Body of pancreas (tissue), 4 donors: ENCODE results near the gene MYBPC1. TPM values are rescaled to one million over a fixed set of nuclear protein-coding genes. Genes with fewer than 3 reads are reported as not detected.

Source experiments
- ATAC-seq: fragments of 150-250 bp; one replicate; pipeline ENCODE4 v1.9.1; 2016
- DNase-seq, 4 donors: peaks; one replicate each; pipeline ENCODE4 v3.0.0-alpha.2; 2019
- H3K27ac ChIP-seq, 4 donors: fragments of 200-600 bp; sonication (generic); 1 replicate in 3 of 4; 2 replicates in 1 of 4; pipeline versions ENCODE4 v1.5.1 to v1.6.1; 2016 to 2019; ENCODE audit warnings: mild to moderate bottlenecking in 1 of 4, mixed read lengths in 1 of 4, moderate library complexity in 1 of 4
- H3K27me3 ChIP-seq, 2 donors: fragments of 200-600 bp; sonication (generic); one replicate each; pipeline ENCODE4 v1.6.0; 2016; ENCODE audit warnings: mild to moderate bottlenecking in 1 of 2
- H3K36me3 ChIP-seq, 2 donors: fragments of 200-600 bp; sonication (generic); replicated peaks in 1 of 2; 2 replicates each; pipeline ENCODE4 v1.5.1; 2016; ENCODE audit warnings: low read depth in 2 of 2; ENCODE audit not compliant: insufficient read depth in 1 of 2
- H3K4me1 ChIP-seq: fragments of 200-600 bp; sonication (generic); one replicate; pipeline ENCODE4 v1.6.0; 2016
- H3K4me3 ChIP-seq, 2 donors: fragments of 200-600 bp; sonication (generic); 1 replicate in 1 of 2; 2 replicates in 1 of 2; pipeline ENCODE4 v1.5.1; 2016 to 2019
- H3K9me3 ChIP-seq, 3 donors: fragments of 200-600 bp; sonication (generic); 1 replicate in 2 of 3; 2 replicates in 1 of 3; pipeline ENCODE4 v1.5.1; 2016
- POLR2A ChIP-seq, 3 donors: fragments of 450-650 bp; IDR thresholded peaks; one replicate each; pipeline ENCODE4 v1.6.1; 2016; ENCODE audit warnings: antibody characterized with exemption in 3 of 3, mild to moderate bottlenecking in 2 of 3
- WGBS, 2 donors: methylation state at CpG; one replicate each; pipeline ENCODE4 v1.1.5; 2017; 5-methylcytosine and 5-hydroxymethylcytosine counted together
- intact Hi-C: fragments of 100-400 bp; cut with DNase I; formaldehyde crosslinking; loops from one replicate; pipeline ENCODE4 v1.15.1; 2023
- total RNA-seq, 2 donors: library from RNA; depleted of rRNA; stranded (reverse); fragments of >200 nt; gene quantifications; one replicate each; pipeline ENCODE4 v1.1.0, GENCODE V29; 2016
- TF ChIP-seq, protein P1 (sequence below), 7 experiments: fragments of 450-650 bp in 4 of 7; fragments of 200-600 bp in 3 of 7; sonication (generic) in 3 of 7; IDR thresholded peaks; one replicate each; pipeline ENCODE4 v1.5.1; 2016 to 2019; ENCODE audit warnings: antibody characterized with exemption in 7 of 7

The MYBPC1 gene
- total RNA-seq, 2 donors from 2014 or later: 0.66 to 0.78 TPM

GRCh38 chr12:101667591-101667990 lies 72.8 kb downstream of the MYBPC1 start:
- Histone ChIP-seq H3K27ac (no peak overlapping the region), H3K36me3 (no peaks in the 10 kb centered on the region), H3K9me3 (no peaks in the 10 kb centered on the region), H3K4me1 (no peaks in the 10 kb centered on the region), H3K4me3 (no peak overlapping the region), H3K27me3 (no peaks in the 10 kb centered on the region)
- no peak for DNase-seq
- intact Hi-C loops: no loop called here
- 67 to 68% methylated on average over 5 of the region's 5 CpGs for WGBS, 2 donors
- TF ChIP-seq, protein P1, sequence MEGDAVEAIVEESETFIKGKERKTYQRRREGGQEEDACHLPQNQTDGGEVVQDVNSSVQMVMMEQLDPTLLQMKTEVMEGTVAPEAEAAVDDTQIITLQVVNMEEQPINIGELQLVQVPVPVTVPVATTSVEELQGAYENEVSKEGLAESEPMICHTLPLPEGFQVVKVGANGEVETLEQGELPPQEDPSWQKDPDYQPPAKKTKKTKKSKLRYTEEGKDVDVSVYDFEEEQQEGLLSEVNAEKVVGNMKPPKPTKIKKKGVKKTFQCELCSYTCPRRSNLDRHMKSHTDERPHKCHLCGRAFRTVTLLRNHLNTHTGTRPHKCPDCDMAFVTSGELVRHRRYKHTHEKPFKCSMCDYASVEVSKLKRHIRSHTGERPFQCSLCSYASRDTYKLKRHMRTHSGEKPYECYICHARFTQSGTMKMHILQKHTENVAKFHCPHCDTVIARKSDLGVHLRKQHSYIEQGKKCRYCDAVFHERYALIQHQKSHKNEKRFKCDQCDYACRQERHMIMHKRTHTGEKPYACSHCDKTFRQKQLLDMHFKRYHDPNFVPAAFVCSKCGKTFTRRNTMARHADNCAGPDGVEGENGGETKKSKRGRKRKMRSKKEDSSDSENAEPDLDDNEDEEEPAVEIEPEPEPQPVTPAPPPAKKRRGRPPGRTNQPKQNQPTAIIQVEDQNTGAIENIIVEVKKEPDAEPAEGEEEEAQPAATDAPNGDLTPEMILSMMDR (IDR thresholded peaks at IDR 0.05): no peak
- TF ChIP-seq POLR2A (IDR thresholded peaks at IDR 0.05): no peak
- ATAC-seq: no peak

GRCh38 chr12:101670007-101670671 lies 75.4 kb downstream of the MYBPC1 start:
- no peaks in the 10 kb centered on the region for H3K36me3 ChIP-seq
- no peaks in the 10 kb centered on the region for H3K9me3 ChIP-seq
- H3K27me3 ChIP-seq: no peaks in the 10 kb centered on the region
- TF ChIP-seq, protein P1 (IDR thresholded peaks at IDR 0.05): peak; percentile 21 to 91 (median 66)
- no peak for TF ChIP-seq POLR2A (IDR thresholded peaks at IDR 0.05)
- intact Hi-C loops: no loop called here
- H3K27ac ChIP-seq: no peak overlapping the region
- ATAC-seq (peak; percentile 86), DNase-seq (peak; percentile 47 to 71 (median 60))
- WGBS, 2 donors: 37 to 47% methylated on average over 6 of the region's 6 CpGs
- no peaks in the 10 kb centered on the region for H3K4me1 ChIP-seq
- H3K4me3 ChIP-seq: no peak overlapping the region

DNA sequence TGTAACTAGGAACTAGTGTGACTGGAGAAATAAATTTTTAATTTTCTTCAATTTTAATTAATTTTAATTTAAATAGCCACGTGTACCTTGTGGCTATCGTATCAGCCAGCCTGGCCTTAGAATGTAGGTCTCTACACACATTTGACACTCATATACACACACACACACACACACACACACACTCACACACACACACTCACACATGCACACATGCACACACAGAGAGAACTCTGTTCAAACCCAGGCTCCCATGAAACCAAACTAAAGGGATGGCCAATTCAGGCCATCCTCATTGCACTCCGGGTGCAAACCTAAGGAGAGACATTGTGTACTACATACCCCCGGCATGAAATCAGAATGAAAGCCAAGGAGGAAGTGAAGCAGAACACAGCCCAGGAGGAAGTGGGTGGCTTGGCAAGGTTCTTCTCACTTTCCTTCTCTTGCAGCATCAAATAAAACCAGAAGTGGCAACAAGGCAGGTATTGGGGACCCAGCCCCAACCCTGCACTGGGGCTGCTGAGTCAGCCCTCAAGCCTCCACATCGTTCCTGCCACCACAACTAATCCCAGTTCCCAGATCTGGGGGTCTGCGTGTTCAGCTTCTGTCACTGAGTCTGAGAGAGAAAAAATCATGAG lies 76.5 kb downstream of the MYBPC1 start:
- H3K27ac ChIP-seq: no peak overlapping the region
- intact Hi-C loops: no loop called here

DNA sequence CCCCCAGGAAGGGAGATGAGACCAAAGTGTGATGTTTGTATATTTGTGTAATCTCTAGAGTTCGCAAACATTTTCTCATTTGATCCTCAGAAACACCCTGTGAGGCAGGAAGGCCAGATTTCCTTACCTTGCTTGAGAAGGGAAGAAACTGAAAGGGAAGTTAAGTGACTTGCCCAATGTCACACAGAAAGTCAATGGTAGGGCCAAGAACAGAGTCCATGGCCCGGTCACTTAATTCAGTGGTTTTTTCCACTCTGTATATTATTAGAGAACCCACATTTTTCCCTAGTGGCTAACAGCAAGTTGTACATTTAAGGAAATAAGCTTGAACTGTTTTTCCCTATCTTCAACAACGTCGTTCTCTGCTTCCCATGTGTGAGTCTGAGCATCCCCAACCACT lies 77.1 kb downstream of the MYBPC1 start:
- WGBS, 2 donors: 73 to 76% methylated on average over 4 of the region's 4 CpGs
- intact Hi-C loops: no loop called here

More for the DNA sequence above, 76.5 kb downstream of the MYBPC1 start:
- H3K27me3 ChIP-seq: no peaks in the 10 kb centered on the region
- no peak for TF ChIP-seq POLR2A (IDR thresholded peaks at IDR 0.05)
- TF ChIP-seq, protein P1 (IDR thresholded peaks at IDR 0.05): no peak
- ATAC-seq (no peak), DNase-seq (peak in 2 of 4 donors; percentile 12 to 43)
- H3K4me3 ChIP-seq: no peak overlapping the region
- no peaks in the 10 kb centered on the region for H3K4me1 ChIP-seq
- no peaks in the 10 kb centered on the region for H3K36me3 ChIP-seq
- H3K9me3 ChIP-seq: no peaks in the 10 kb centered on the region
- 59 to 66% methylated on average over 6 of the region's 6 CpGs for WGBS, 2 donors

More for the DNA sequence above, 77.1 kb downstream of the MYBPC1 start:
- Histone ChIP-seq H3K27ac (no peak overlapping the region), H3K36me3 (no peaks in the 10 kb centered on the region), H3K4me1 (no peaks in the 10 kb centered on the region), H3K27me3 (no peaks in the 10 kb centered on the region), H3K9me3 (no peaks in the 10 kb centered on the region), H3K4me3 (no peak overlapping the region)
- no peak for DNase-seq
- TF ChIP-seq, protein P1 (IDR thresholded peaks at IDR 0.05): no peak
- no peak for TF ChIP-seq POLR2A (IDR thresholded peaks at IDR 0.05)
- no peak for ATAC-seq
